Caco-2 (cell line): Measurements from ENCODE around the gene PRSS58. TPM values are rescaled to one million over a fixed set of nuclear protein-coding genes. Genes with fewer than 3 reads are reported as not detected.

ENCODE experiments used
- Bru-seq: library from RNA; stranded (reverse); fragments of 400-500 nt; gene quantifications from one replicate; lab custom pipeline; 2021; lab: Mats Ljungman, UMichigan
- BruChase-seq, 2 experiments: library from RNA; stranded (reverse); fragments of 400-500 nt; gene quantifications; one replicate each; lab custom pipeline; 2021; lab: Mats Ljungman, UMichigan
- BruUV-seq: library from RNA; stranded (reverse); fragments of 400-500 nt; replicated peaks from 2 replicates; lab custom pipeline; 2021; lab: Mats Ljungman, UMichigan
- CTCF ChIA-PET: fragments of 300-600 bp; sonication (Branson Sonifier 250); formaldehyde crosslinking; loops from one replicate; lab custom pipeline; 2022; ENCODE audit warnings: antibody characterized with exemption; lab: Charles Lee
- POLR2A ChIA-PET: fragments of 300-600 bp; sonication (Branson Sonifier 250); formaldehyde crosslinking; loops from one replicate; lab custom pipeline; 2022; ENCODE audit warnings: antibody characterized with exemption; lab: Charles Lee
- DNase-seq, 2 experiments: peaks; one replicate each; pipeline versions ENCODE4 v3.0.0 to v3.0.0-alpha.2; 2020 to 2022
- H3K27me3 ChIP-seq: replicated peaks from 2 replicates; pipeline ENCODE4 v1.6.0; 2011; ENCODE audit warnings: low read length; ENCODE audit not compliant: control insufficient read depth, insufficient read depth
- H3K36me3 ChIP-seq: 2 replicates; pipeline ENCODE4 v1.5.1; 2011; ENCODE audit warnings: low read length; ENCODE audit not compliant: control insufficient read depth, insufficient read depth
- H3K4me1 ChIP-seq: fragments of 250-450 bp; sonication (Bioruptor Pico); 2 replicates; pipeline ENCODE4 v1.5.1; 2020; ENCODE audit warnings: mild to moderate bottlenecking
- H3K4me3 ChIP-seq: 2 replicates; pipeline ENCODE4 v1.5.1; 2011; ENCODE audit warnings: low read depth, mild to moderate bottlenecking, control low read depth, low read length
- H3K9me3 ChIP-seq: fragments of 250-450 bp; sonication (Bioruptor Pico); 2 replicates; pipeline ENCODE4 v1.5.1; 2020; ENCODE audit warnings: mild to moderate bottlenecking, moderate library complexity
- H3K27ac Mint-ChIP-seq: one replicate; pipeline ENCODE4 v1.8.0; 2022; ENCODE audit warnings: mixed read lengths; ENCODE audit not compliant: unreplicated experiment
- H3K27me3 Mint-ChIP-seq: one replicate; pipeline ENCODE4 v1.8.0; 2022; ENCODE audit warnings: mixed read lengths; ENCODE audit not compliant: insufficient read depth, unreplicated experiment
- H3K36me3 Mint-ChIP-seq: one replicate; pipeline ENCODE4 v1.8.0; 2022; ENCODE audit warnings: mild to moderate bottlenecking, mixed read lengths; ENCODE audit not compliant: insufficient read depth, unreplicated experiment
- H3K4me1 Mint-ChIP-seq: one replicate; pipeline ENCODE4 v1.8.0; 2022; ENCODE audit warnings: low read depth, mixed read lengths; ENCODE audit not compliant: unreplicated experiment
- H3K4me3 Mint-ChIP-seq: one replicate; pipeline ENCODE4 v1.8.0; 2022; ENCODE audit warnings: mild to moderate bottlenecking, moderate library complexity, mixed read lengths; ENCODE audit not compliant: unreplicated experiment
- H3K9me3 Mint-ChIP-seq: one replicate; pipeline ENCODE4 v1.8.0; 2022; ENCODE audit warnings: mixed read lengths; ENCODE audit not compliant: unreplicated experiment
- intact Hi-C: fragments of 100-400 bp; cut with micrococcal nuclease; formaldehyde crosslinking; loops from one replicate; pipeline ENCODE4 v1.10.0; 2022; ENCODE audit not compliant: unreplicated experiment
- long read RNA-seq: library from polyadenylated mRNA; stranded (forward); transcript quantifications from one replicate; pipeline ENCODE4 v2.0.0, GENCODE V29; 2022
- total RNA-seq: library from RNA; stranded (reverse); gene quantifications from 2 replicates; pipeline ENCODE4 v1.2.3, GENCODE V29; 2022
- TF ChIP-seq, protein P1 (sequence below), 2 experiments: fragments of 200-600 bp in 1 of 2; IDR thresholded peaks; 1 replicate in 1 of 2; 2 replicates in 1 of 2; pipeline versions ENCODE4 v1.5.1 to v1.8.0; 2011 to 2022; ENCODE audit warnings: antibody characterized with exemption in 1 of 2, control low read depth in 1 of 2, inconsistent platforms in 1 of 2, low read depth in 1 of 2, low read length in 1 of 2, mild to moderate bottlenecking in 1 of 2, moderate library complexity in 1 of 2; ENCODE audit not compliant: insufficient read depth in 1 of 2, severe bottlenecking in 1 of 2, unreplicated experiment in 1 of 2

The PRSS58 gene
- not detected in 2 replicates for total RNA-seq
- not detected for Bru-seq, nascent RNA
- not detected for BruChase-seq, experiment 1, labeled RNA remaining after a 2-hour chase
- BruChase-seq, experiment 2, labeled RNA remaining after a 6-hour chase: not detected
- long read RNA-seq: 0 reads

DNA sequence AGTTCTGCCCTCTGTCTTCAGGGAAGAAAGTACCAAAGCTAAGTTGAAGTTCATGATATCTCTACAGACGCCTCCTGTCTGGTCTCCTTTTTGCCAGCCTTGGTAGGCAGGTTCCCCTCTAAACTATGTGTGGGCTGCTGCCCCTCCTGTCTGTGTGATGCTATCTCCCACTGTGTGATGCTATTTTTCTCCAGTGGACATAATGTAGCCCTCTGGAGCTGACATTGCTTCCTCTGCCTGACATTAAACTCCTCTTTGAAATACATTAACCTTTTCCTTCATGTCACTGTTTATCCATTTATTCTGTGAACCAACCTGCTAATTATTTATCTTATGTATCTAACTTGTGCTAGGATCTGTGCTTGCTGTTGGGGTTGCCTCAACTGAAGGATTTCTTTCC lies at the start of gene PRSS58:
Gene PRSS58 (minus strand): TSS at position 101 of the 400 bp plus-strand sequence. CDS start 351 bp downstream, outside the sequence.
- Histone ChIP-seq H3K27me3 (no peaks in the 10 kb centered on the region), H3K4me1 (no peaks in the 10 kb centered on the region), H3K4me3 (no peak within 1 kb of the TSS), H3K36me3 (no peaks in the 10 kb centered on the region), H3K9me3 (no peaks in the 10 kb centered on the region)
- no peak within 1 kb of the TSS for H3K27ac Mint-ChIP-seq
- intact Hi-C loops: no loop called here
- no peaks in the 10 kb centered on the region for H3K36me3 Mint-ChIP-seq
- no peaks in the 10 kb centered on the region for H3K9me3 Mint-ChIP-seq
- DNase-seq: no peak
- TF ChIP-seq, protein P1, sequence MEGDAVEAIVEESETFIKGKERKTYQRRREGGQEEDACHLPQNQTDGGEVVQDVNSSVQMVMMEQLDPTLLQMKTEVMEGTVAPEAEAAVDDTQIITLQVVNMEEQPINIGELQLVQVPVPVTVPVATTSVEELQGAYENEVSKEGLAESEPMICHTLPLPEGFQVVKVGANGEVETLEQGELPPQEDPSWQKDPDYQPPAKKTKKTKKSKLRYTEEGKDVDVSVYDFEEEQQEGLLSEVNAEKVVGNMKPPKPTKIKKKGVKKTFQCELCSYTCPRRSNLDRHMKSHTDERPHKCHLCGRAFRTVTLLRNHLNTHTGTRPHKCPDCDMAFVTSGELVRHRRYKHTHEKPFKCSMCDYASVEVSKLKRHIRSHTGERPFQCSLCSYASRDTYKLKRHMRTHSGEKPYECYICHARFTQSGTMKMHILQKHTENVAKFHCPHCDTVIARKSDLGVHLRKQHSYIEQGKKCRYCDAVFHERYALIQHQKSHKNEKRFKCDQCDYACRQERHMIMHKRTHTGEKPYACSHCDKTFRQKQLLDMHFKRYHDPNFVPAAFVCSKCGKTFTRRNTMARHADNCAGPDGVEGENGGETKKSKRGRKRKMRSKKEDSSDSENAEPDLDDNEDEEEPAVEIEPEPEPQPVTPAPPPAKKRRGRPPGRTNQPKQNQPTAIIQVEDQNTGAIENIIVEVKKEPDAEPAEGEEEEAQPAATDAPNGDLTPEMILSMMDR (IDR thresholded peaks at IDR 0.05; ENCODE audit: insufficient read depth in 1 of 2, low read depth in 1 of 2, low read length in 1 of 2, severe bottlenecking in 1 of 2, unreplicated experiment in 1 of 2): no peak
- CTCF ChIA-PET: no interaction called here
- BruUV-seq: no TSS peak
- H3K27me3 Mint-ChIP-seq: peaks cover 23% of the 10 kb centered on the region
- POLR2A ChIA-PET: no interaction called here
- H3K4me1 Mint-ChIP-seq: no peaks in the 10 kb centered on the region
- no peak within 1 kb of the TSS for H3K4me3 Mint-ChIP-seq

DNA sequence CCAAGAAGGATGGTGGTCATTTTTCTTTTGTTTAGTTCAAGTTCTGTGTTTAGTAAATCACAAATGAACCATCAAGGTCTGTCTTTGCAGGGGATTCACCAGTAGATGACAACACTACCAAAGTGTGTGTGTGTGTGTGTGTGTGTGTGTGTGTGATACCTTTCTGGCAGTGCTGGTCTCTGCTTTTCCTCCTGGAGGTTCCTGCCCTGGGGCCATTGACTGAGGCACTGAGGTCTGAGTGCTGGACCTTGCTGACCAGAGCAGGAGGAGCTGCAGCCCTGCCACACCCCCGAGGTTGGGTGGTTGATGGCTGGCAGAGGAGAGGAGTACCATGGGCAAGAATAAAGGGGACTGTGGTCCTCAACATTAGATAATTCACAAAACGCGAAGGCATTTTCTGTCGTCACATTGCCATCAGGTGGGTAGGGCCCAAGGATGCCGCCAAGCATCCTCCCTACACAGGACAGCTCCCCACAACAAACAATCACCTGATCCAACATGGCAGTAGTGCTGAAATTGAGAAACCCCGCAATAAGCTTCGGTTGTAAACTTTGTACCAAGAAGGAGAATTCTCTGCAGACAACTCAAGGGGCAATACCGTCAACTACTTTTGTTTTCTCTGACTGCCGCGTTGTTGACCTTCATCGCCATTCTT lies 49.5 kb upstream of the PRSS58 start:
- Histone ChIP-seq H3K9me3 (no peaks in the 10 kb centered on the region; the same call in 1 of the 2 replicates), H3K36me3 (no peaks in the 10 kb centered on the region), H3K4me3 (no peak overlapping the region), H3K4me1 (no peaks in the 10 kb centered on the region), H3K27me3 (no peaks in the 10 kb centered on the region; the same call in 1 of the 2 replicates)
- Mint-ChIP-seq H3K27me3 (peaks cover 25% of the 10 kb centered on the region), H3K9me3 (no peaks in the 10 kb centered on the region), H3K4me1 (no peaks in the 10 kb centered on the region), H3K27ac (no peak overlapping the region), H3K36me3 (no peaks in the 10 kb centered on the region), H3K4me3 (no peak overlapping the region)
- CTCF ChIA-PET: no interaction called here
- intact Hi-C loops: no loop called here
- no peak for DNase-seq
- POLR2A ChIA-PET: no interaction called here
- no TSS peak for BruUV-seq
- TF ChIP-seq, protein P1 (IDR thresholded peaks at IDR 0.05; ENCODE audit: insufficient read depth in 1 of 2, low read depth in 1 of 2, low read length in 1 of 2, severe bottlenecking in 1 of 2, unreplicated experiment in 1 of 2): no peak

GRCh38 chr7:142303650-142304049 lies 45.8 kb upstream of the PRSS58 start:
- BruUV-seq: no TSS peak
- no peaks in the 10 kb centered on the region for H3K36me3 Mint-ChIP-seq
- H3K27ac Mint-ChIP-seq: no peak overlapping the region
- CTCF ChIA-PET: interaction anchor here (0.5 to 1.9 kb wide), 12 partner anchors 10 to 328 kb away, joined by 3 to 9 read pairs (median 3); no protein-coding TSS in a partner anchor
- intact Hi-C loops: loop anchor here (1.0 kb wide), 1 partner anchor 328 kb away; no protein-coding TSS in a partner anchor
- TF ChIP-seq, protein P1 (IDR thresholded peaks at IDR 0.05; ENCODE audit: insufficient read depth in 1 of 2, low read depth in 1 of 2, low read length in 1 of 2, severe bottlenecking in 1 of 2, unreplicated experiment in 1 of 2): peak; percentile 54 to 74
- Histone ChIP-seq H3K27me3 (no peaks in the 10 kb centered on the region; the same call in 1 of the 2 replicates), H3K36me3 (no peaks in the 10 kb centered on the region), H3K4me1 (no peaks in the 10 kb centered on the region), H3K4me3 (no peak overlapping the region), H3K9me3 (no peaks in the 10 kb centered on the region)
- no peaks in the 10 kb centered on the region for H3K9me3 Mint-ChIP-seq
- POLR2A ChIA-PET: no interaction called here
- H3K27me3 Mint-ChIP-seq: peaks cover 20% of the 10 kb centered on the region
- no peak overlapping the region for H3K4me3 Mint-ChIP-seq
- peak in 1 of 2 experiments; percentile 53 for DNase-seq
- no peaks in the 10 kb centered on the region for H3K4me1 Mint-ChIP-seq
